Esophagus squamous epithelium (tissue), 5 donors: ENCODE measurements around the gene SLC1A4. TPM values are rescaled to one million over a fixed set of nuclear protein-coding genes. Genes with fewer than 3 reads are reported as not detected.

Experiments used
- DNase-seq: peaks from one replicate; lab custom pipeline; 2025; lab: John Stamatoyannopoulos, UW
- H3K27ac ChIP-seq, 4 donors: fragments of 200-600 bp; sonication (generic); one replicate each; pipeline ENCODE4 v1.5.1; 2016 to 2019; ENCODE audit warnings: mild to moderate bottlenecking in 1 of 4
- H3K27me3 ChIP-seq, 4 donors: fragments of 200-600 bp; sonication (generic); 1 replicate in 3 of 4; 2 replicates in 1 of 4; pipeline versions ENCODE4 v1.5.1 to v1.6.0; 2017 to 2021; ENCODE audit warnings: antibody characterized with exemption in 1 of 4
- H3K36me3 ChIP-seq, 3 donors: fragments of 200-600 bp; sonication (generic); one replicate each; pipeline ENCODE4 v1.5.1; 2016 to 2019
- H3K4me1 ChIP-seq, 3 donors: fragments of 200-600 bp; sonication (generic); one replicate each; pipeline ENCODE4 v1.5.1; 2017 to 2019
- H3K4me3 ChIP-seq, 4 donors: fragments of 200-600 bp; sonication (generic); 1 replicate in 3 of 4; 2 replicates in 1 of 4; pipeline ENCODE4 v1.5.1; 2016 to 2019; ENCODE audit warnings: mild to moderate bottlenecking in 2 of 4, moderate library complexity in 1 of 4
- H3K9me3 ChIP-seq, 3 donors: fragments of 200-600 bp; sonication (generic); one replicate each; pipeline ENCODE4 v1.5.1; 2016 to 2019
- POLR2A ChIP-seq, 4 donors: fragments of 450-650 bp; IDR thresholded peaks; one replicate each; pipeline ENCODE4 v1.6.1; 2017; ENCODE audit warnings: antibody characterized with exemption in 4 of 4, mild to moderate bottlenecking in 4 of 4, moderate library complexity in 3 of 4
- WGBS, 2 donors: methylation state at CpG; one replicate each; pipeline ENCODE4 v1.1.5; 2018; 5-methylcytosine and 5-hydroxymethylcytosine counted together
- intact Hi-C: fragments of 100-400 bp; cut with DNase I; formaldehyde crosslinking; loops from one replicate; pipeline ENCODE4 v1.15.0; 2022
- total RNA-seq, 4 donors: library from RNA; depleted of rRNA; stranded (reverse); fragments of >200 nt; gene quantifications; one replicate each; pipeline ENCODE4 v1.1.0, GENCODE V29; 2016
- TF ChIP-seq, protein P1 (sequence below), 6 experiments: fragments of 450-650 bp in 4 of 6; fragments of 200-600 bp in 2 of 6; sonication (generic) in 2 of 6; IDR thresholded peaks; one replicate each; pipeline ENCODE4 v1.5.1; 2016 to 2019; ENCODE audit warnings: antibody characterized with exemption in 6 of 6, mild to moderate bottlenecking in 4 of 6, moderate library complexity in 4 of 6
- donor health status: DM: yes; HTN: yes; CAD: no.

SLC1A4 gene
- total RNA-seq, 4 donors from 2014 or later = 12.8 to 28.1 (median 14.3) TPM

DNA sequence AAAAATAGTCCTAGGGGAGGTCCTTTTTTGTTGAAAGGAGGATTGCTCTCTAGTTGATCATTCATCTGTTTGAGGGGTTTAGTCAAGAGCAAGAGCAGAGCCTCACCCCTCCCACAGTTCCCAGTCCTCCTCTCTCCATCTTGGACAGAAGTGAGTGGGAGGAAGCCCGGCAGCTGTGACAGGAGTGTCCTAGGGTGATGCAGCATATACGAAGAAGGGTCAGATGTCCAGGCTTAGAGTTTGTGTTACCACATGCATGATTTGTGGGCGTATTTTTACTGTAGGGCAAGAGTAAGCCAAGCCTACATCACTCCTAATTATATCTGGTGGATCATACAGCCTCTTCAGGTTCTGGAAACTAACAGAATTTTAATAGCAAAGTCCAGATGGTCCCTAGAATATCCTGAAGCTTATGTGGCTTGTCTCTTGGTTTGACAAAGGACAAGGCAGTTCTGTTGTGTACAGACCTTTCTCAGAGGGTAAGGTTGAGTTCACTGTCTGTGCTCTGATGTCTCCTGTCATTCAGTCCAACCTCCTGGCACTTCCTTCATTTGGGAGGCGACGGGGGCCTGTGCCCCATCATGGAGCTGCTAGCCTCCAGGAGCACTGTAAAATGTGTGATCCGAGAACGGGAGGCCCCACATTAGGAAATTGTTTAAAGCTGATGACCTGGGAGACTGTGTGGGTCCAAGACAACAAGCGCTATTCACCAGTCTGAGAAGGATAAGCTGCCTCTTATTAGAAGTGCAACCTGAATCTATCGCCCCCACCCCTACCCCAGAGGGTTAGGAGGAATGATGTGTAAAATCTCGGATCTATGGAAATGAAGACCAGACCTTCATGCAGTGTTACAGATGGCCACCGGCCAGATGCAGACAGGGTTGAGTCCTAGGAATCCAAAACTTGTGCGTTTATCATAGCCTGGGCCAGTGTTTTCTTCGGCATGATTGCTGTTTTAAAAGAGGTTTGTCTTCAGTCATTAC lies 73.9 kb downstream of the SLC1A4 start:
- no peak overlapping the region for H3K4me3 ChIP-seq
- no peak for DNase-seq
- no peaks in the 10 kb centered on the region for H3K27me3 ChIP-seq
- intact Hi-C loops = loop anchor here (10.0 kb wide), 1 partner anchor 122 kb away; no protein-coding TSS in a partner anchor
- peaks cover 40 to 98% (median 82%) of the 10 kb centered on the region in 3 donors for H3K4me1 ChIP-seq
- no peaks in the 10 kb centered on the region for H3K36me3 ChIP-seq
- H3K9me3 ChIP-seq = no peaks in the 10 kb centered on the region
- WGBS, 2 donors = 47 to 51% methylated on average over 6 to 9 of the region's 13 CpGs
- TF ChIP-seq POLR2A (IDR thresholded peaks at IDR 0.05) = no peak
- TF ChIP-seq, protein P1, sequence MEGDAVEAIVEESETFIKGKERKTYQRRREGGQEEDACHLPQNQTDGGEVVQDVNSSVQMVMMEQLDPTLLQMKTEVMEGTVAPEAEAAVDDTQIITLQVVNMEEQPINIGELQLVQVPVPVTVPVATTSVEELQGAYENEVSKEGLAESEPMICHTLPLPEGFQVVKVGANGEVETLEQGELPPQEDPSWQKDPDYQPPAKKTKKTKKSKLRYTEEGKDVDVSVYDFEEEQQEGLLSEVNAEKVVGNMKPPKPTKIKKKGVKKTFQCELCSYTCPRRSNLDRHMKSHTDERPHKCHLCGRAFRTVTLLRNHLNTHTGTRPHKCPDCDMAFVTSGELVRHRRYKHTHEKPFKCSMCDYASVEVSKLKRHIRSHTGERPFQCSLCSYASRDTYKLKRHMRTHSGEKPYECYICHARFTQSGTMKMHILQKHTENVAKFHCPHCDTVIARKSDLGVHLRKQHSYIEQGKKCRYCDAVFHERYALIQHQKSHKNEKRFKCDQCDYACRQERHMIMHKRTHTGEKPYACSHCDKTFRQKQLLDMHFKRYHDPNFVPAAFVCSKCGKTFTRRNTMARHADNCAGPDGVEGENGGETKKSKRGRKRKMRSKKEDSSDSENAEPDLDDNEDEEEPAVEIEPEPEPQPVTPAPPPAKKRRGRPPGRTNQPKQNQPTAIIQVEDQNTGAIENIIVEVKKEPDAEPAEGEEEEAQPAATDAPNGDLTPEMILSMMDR (IDR thresholded peaks at IDR 0.05) = no peak
- peak overlapping the region; percentile 19 to 82 (median 60) for H3K27ac ChIP-seq

DNA sequence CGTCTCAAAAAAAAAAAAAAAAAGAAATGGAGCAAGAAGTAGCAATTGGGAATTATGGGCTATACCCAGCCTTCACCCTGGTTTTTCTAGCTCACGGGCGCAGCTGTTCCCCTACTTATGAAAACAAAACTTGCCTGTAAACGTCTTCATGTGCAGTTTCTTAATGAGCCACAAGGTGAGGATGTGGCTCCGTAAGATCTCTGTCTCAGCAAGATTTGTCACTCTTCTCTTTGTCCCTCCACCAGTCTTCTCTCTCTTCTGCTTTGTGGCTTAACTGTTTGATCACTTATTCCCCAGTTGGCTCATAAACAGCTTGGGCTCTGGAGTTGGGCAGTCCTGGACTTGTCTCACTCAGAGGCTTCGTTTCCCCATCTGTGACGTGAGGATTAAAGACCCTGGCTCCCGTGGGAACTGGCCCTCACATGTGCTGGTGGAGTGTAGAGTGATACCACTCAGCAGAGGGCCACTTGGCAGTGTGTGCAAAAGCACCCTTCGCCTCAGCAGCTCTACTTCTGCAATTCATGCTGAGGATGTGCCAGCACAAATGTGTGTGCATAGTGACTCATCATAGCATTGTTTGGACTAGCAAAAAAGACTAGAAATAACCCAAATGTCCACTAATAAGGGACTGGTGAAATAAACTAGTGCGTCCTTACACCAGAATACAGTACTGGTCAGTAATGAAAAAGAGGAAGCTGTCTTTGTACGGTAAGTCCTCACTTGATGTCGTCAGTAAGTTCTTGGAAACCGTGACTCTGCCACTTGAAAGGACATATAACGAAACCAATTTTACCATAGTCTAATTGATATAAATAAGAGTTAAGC lies 75.7 kb downstream of the SLC1A4 start:
- peak; percentile 19 for DNase-seq
- WGBS, 2 donors = 4 to 12% methylated on average over 12 to 14 of the region's 14 CpGs
- H3K27ac ChIP-seq = peak overlapping the region; percentile 64 to 85 (median 80)
- peaks cover 0 to 8% (median 0%) of the 10 kb centered on the region in 3 donors for H3K36me3 ChIP-seq
- TF ChIP-seq, protein P1 (IDR thresholded peaks at IDR 0.05) = peak; percentile 65 to 87 (median 76)
- TF ChIP-seq POLR2A (IDR thresholded peaks at IDR 0.05) = no peak
- intact Hi-C loops = loop anchor here (10.0 kb wide), 1 partner anchor 120 kb away; no protein-coding TSS in a partner anchor
- H3K4me3 ChIP-seq = peak overlapping the region in 2 of 4 donors; percentile 2 to 40
- H3K27me3 ChIP-seq = no peaks in the 10 kb centered on the region
- peaks cover 50 to 98% (median 87%) of the 10 kb centered on the region in 3 donors for H3K4me1 ChIP-seq
- no peaks in the 10 kb centered on the region for H3K9me3 ChIP-seq

DNA sequence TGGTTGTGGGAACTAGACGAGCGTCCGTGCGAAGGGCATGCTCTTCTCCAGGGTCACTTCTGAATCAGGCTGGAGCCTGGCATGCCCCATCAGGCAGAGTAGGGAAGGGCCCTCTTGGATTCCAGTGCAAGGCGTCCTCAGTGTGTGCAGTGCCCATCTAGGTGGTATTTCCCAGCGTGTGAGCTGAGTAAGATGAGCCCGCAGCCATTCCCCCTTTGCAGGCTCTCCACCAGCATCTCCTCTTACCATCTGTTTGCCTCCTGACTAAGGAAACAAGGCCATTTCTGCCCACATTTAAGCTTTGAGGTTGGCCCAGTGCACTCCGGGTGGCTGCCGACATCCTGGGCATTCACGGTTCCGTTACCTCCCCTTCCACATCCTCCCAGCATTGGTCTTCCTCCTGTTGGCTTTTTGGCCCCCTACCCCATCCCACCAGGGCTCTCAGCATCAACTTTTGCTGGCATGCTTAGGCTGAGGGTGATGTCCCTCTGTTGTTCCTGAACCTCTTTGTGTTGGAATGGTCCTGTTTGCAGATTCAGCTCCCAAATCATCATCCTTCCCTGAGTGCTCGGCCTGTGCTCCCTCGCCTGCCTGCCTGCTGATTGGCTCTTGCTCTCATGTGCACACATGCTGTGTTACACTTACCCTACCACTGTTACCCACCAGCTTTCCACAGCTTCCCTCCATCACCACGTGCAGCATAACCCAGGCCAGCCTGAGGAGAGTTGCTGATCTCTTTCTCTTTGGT lies 78.8 kb downstream of the SLC1A4 start:
- intact Hi-C loops = loop anchor here (10.0 kb wide), 1 partner anchor 117 kb away; no protein-coding TSS in a partner anchor

DNA sequence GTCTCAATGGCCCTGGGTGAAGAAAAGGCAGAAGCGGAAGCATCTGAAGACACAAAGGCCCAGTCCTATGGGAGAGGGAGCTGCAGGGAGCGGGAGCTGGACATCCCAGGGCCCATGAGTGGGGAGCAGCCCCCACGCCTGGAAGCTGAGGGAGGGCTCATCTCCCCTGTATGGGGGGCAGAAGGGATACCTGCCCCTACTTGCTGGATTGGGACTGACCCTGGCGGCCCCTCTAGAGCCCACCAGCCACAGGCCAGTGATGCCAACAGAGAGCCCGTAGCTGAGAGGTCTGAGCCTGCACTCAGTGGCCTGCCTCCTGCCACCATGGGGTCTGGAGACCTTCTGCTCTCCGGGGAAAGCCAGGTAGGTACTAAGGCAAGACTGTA lies 80.2 kb downstream of the SLC1A4 start:
- Histone ChIP-seq H3K36me3 (peaks cover 0 to 53% (median 14%) of the 10 kb centered on the region in 3 donors), H3K27me3 (no peaks in the 10 kb centered on the region), H3K4me3 (no peak overlapping the region), H3K9me3 (no peaks in the 10 kb centered on the region), H3K4me1 (peaks cover 28 to 72% (median 62%) of the 10 kb centered on the region in 3 donors), H3K27ac (peak overlapping the region; percentile 2 to 68 (median 58))
- intact Hi-C loops = loop anchor here (10.0 kb wide), 1 partner anchor 115 kb away; no protein-coding TSS in a partner anchor
- WGBS, 2 donors = 67 to 100% methylated on average over 1 to 2 of the region's 6 CpGs
- TF ChIP-seq POLR2A (IDR thresholded peaks at IDR 0.05) = no peak
- TF ChIP-seq, protein P1 (IDR thresholded peaks at IDR 0.05) = no peak
- DNase-seq = no peak

More for the DNA sequence above, 78.8 kb downstream of the SLC1A4 start:
- TF ChIP-seq, protein P1 (IDR thresholded peaks at IDR 0.05) = peak in 1 of 6 experiments; percentile 8
- TF ChIP-seq POLR2A (IDR thresholded peaks at IDR 0.05) = no peak
- peak overlapping the region in 1 of 4 donors; percentile 28 for H3K27ac ChIP-seq
- WGBS, 2 donors = 63 to 65% methylated on average over 11 to 14 of the region's 14 CpGs
- H3K4me3 ChIP-seq = no peak overlapping the region
- peaks cover 36 to 85% (median 74%) of the 10 kb centered on the region in 3 donors for H3K4me1 ChIP-seq
- no peak for DNase-seq
- peaks cover 0 to 38% (median 7%) of the 10 kb centered on the region in 3 donors for H3K36me3 ChIP-seq
- H3K9me3 ChIP-seq = no peaks in the 10 kb centered on the region
- no peaks in the 10 kb centered on the region for H3K27me3 ChIP-seq
